Activated naive CD4-positive, alpha-beta T cell treated with anti-CD3 and anti-CD28 coated beads, Interleukin-2, amount 50 U/mL, for 16 hours (primary cell): ENCODE results near the gene GPHA2.

Experiments used
- DNase-seq: peaks from one replicate; pipeline ENCODE4 v3.0.0-alpha.2; 2020

The GPHA2 gene

DNA sequence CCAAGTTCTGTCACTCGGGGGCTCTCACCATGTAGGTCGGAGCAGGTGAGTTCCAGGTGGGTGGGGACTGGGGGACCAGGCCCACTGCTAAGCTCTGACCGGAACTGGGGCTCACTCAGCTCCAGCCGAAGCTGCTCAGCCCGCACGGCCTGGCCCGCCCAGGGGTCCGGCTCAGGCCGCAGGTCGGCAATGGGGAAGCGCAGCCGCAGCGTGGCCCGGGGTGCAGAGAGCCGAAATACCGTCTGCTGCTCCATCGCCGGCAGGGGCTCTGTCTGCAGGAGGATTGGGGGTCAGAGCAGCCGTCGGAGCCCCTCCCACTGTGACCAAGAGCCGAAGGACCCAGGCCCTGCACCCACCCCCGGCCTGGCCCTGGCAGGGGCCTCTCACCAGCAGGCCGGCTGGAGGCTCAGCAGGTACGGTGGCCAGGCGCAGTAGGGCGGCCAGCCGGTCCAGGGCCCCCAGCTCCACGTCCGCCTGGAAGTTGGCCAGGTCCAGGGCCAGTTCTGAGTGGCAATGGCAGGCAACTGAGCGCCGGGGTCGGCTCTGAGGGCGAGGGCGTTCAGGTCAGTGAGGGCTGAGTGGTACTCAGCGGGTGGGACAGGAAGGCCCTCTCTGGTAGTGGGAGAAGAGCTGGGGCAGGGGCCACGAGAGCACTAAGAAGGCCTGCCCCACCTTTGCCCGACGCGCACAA lies 25.9 kb downstream of the GPHA2 start:
- no peak for DNase-seq

DNA sequence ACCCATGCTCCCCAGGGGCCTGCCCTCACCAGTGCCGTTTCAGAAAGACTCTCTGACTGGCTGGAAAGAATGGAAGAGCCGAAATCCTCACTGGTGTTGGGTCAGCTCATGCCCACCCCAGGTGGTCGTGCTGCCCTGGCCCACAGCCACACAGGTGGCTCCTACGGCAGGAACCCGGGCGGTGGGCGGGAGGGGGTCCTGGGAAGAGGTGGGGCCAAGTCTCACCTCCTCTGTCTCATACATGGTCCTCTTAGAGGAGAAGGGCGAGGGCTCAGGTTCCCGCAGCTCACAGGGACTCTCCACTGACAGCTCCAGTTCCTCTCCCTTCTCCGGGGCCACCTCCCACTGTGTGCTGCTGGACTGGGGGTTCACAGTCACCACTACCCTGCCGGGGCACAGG lies 26.9 kb downstream of the GPHA2 start:
- no peak for DNase-seq

DNA sequence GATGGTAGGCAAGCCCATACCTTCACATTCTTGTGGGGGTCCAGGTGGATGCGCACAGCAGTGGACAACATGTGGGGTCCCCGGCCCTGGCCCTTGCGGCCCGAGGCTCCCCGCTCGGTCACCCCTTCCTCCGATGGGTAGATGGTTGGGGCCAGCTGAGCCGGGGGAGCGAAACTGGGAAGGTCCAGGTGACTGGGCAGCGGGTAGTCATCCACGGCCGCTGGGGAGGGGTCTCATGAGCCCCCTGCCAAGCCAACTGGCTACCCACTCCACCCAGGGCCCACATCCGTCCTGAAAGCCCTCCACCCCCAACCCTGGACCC lies 29.4 kb downstream of the GPHA2 start:
- no peak for DNase-seq

DNA sequence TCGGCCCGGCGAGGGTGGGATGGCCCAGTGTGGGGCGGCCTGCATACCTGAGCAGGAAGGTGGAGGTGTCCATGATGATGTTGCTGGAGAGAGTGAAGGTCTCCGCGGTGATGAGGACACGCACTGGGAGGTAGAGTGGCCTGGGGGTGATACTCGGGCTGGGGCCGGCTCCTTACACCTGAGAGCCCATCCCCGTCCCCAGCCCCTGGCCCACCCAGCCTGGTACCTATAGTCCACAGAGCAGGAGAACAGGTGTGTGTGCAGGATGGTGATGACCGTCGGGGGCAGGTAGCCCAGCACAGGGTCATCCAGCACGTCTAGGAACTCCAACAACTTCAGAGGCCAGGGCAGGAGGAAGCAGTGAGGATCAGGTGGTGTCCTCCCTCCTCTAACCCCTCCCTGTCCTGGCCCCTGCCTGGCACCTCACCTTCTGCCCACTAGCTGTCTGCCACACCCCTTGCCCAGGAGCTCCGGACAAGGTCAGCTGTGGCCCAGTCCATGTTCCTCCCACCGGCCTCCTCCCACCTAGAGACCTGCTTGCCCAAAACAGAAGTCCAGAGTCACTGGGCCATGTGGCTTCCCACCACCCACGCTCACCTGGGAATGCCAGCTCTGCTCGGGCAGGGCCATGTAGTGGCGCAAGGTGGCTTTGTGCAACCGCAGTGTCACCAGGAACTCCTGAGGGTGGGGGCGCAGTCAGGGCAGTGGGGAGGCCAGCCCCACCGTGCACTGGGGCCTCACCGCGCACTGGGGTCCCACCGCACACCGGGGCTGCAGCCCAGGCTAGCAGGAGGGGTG lies 30.0 kb downstream of the GPHA2 start:
- DNase-seq: no peak

DNA sequence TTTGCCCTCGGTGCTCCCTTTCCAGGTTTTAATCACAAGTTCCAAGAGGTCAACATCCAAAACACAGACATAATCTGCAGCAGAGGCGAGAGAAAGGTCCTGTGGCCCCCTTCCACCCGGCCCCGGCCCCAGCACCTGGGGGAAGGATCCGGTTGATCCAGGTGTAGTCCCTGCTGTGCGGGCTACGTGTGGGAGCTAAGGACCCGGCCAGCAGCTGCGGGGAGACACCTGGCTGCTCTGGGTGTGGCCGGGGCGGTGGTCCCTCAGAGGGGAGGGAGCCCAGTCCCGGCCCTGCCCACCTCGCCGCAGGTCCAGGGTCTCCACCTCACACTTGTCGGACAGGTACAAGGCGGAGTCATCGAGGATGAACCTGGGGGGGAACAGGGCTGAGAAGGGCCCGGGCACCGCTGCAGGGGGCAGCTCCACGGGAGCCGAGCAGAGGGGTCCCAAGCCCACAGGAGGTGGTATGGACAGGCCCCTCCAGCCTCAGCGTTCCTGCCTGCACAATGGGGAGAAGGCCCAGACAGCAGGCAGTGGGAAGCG lies 32.3 kb downstream of the GPHA2 start:
- no peak for DNase-seq

DNA sequence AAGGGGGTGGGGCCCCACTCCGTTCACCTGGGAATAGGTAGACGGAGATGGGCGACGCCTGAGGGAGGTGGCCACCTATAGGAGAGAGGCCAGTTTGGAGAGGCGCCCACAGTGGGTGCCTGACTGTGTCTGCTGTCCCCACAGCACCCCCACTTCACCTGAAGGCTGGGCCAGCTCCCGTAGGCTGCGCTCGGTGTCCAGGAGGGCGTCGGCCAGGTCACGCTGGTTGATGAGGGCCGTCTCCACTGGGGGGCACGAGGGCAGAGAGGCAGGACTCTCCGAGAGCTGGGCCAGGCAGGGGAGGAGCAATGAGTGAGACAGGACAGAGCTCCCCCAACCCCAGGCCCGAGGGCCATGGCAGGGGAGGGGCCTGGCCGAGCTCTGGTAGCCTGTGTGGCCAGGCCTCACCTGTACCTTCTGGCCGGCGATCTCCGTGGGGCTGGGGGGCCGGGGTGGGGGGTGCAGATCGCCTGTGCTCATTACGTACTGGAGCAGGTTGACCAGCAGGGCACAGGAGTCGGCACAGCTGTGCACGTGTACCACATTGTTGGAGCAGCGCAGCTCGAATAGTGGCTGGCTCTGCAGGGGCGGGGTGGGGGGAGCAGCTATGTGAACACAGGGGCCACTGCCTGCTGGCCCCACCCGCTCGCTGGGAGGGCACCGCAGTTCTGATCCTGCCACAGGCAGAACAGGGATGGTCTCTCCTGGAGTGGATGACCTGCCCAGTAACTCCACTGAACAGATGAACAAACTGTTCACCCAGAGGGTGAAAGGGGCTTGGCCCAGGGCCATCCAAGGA lies 33.4 kb downstream of the GPHA2 start:
- DNase-seq: no peak

DNA sequence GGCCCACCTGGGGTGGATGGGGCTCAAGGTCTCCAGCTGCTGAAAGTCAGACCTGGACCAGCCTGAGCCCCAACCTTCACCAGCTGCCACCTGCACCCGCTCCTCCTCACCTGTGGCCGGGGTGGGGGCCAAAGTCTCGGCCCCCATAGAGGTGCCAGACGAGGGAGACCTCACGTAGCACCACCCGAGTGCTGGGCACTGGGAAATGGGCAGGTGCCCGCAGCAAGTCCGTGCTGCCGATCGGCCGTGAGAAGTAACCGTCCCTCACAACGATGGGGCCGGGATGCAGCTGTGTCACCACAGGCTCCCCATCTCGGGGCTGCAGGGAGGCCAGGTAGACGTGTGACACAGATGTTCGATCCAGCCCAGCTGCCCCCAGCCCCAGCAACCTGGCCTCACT lies 34.9 kb downstream of the GPHA2 start:
- no peak for DNase-seq

DNA sequence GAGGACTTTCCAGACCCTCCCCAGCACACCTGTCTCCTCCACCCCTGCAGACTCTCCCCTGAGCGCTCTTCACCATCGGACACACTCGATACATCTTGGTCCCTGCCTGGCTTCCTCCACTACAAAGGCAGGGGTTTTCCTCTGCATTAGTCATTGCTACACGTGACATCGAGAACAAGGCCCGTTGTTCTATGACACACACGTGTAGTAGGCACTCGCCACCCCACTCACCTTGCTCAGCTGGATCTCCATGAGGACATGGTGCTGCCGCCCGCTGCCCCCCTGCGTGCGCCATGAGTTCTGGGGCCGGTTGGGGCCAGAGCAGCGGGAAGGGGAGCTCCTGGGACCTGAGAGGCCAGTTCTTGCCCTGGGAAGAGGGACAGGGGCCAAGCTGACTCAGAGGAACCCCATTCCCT lies 35.4 kb downstream of the GPHA2 start:
- peak; percentile 67 for DNase-seq

DNA sequence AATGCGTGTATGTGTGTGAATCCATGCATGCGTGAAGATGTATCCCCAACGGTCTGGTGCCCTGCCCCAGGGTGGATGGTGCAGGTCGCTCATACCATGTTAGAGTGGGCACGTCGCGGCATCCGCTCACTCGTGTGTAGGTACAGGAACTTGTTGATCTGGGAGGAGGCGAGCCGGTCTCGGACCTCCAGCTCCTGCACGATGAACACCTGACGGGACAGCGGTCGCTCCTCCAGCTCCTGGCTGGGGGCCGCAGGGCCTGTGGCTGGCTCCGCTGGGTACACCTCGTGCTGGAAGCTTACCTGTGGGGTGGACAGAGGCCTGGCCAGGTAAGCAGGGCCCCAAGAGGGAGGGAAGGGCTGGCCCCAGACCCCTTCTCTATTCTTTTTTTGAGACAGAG lies 37.2 kb downstream of the GPHA2 start:
- no peak for DNase-seq

DNA sequence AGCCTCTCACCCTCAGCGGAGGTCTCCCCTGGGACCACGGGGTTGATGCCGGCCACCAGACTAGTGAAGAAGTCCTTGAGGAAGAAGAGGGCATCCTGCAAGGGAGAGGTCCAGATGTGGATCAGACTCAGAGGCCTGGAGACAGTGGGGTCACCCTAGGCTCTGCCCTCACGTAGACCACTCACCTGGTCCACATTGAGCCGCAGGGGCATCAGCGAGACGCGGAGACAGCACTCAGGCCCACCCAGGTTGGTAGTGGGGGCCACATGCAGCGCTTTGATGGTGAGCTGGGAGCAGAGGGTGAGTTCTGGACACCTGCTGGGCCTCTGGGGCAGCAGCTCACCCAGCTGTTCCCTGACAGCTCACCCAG lies 37.6 kb downstream of the GPHA2 start:
- no peak for DNase-seq

DNA sequence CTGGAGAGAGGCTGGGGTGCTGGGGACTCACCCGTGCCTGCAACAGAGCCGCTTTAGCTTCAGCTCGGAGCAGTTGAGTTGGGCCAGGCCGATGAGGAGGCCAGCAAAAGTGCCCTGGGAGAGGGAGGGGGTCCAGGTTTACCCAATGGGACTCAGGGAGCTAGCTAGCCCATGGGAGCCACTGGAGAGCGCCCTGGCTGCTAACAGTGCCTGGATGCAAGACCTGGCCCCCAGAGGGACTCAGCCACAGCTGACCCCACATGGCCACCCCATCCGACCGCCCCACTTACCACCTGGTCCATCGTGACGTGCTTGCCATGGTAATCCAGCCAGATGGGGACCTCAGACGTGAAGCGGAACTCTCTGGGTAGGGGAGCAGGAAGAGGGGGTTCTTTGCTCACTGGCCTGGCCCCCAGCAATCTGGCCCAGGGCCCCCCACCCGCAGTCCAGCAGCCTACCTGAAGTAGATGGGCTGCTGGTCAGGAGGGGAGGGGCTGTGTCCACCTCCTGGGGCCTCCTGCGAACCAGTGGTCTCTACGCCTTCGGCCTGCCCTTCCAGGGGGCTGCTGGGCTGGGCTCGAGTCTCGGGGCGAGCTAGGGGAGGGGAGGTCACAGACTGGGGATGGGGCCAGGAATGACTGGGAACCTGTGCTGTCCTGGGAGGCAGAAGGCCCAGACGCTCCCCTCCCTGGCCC lies 38.2 kb downstream of the GPHA2 start:
- DNase-seq: no peak

DNA sequence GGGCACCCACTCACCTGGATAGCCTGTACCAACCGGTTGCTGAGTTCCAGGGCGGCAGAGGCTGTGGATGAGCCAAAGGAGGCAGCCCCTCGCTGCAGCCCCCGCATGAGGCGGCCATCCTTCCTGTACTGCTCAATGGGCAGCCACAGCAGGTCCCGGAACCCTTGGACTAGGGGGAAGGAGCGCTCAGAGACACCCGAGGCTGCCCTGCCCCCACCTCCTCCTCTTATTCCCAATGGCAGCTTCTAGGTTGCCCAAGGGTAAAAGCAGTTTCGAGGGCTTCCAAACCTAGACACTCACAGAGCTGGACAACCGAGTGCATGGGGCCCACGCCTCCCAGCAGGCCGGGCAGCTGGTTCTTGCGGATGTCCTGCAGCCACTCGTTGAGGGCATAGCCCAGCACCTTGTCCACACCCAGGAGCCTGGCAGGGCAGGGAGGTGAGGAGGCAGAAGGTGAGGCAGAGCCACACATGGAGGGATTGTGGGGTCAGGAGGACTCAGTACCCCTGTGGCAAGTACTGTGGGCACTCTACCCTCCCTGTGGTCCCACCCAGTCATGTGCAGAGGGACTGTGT lies 39.2 kb downstream of the GPHA2 start:
- no peak for DNase-seq

DNA sequence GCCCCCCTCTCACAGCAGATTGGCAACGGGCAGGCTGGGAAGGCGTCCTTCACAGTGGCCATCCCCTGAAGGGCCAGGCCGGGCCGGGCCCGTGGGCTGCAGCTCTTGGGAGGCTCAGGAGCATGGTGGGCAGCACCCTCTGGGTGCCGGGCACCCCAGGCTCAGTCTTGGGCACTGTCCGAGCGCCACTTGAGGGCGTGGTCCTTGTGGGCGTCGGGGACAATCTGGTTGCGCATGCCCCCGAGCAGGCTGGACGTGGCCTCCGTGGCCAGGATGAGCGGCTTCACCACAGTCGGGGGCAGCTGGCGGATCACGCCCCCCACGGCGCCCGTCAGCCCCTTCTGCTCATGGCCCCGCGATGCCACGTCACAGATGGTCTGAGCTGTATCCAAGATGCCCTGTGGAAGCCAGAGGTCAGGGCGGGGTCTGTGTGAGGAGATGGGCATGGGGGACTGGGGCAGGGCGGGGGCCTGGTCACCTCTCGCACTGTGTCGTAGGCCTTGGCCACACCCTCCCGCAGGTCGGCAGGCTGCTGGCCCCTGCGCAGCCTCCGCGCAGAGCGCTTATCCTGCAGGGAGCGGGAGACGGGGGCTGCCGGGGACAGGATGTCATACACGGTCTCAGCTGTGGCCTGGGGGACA lies 40.8 kb downstream of the GPHA2 start:
- no peak for DNase-seq

DNA sequence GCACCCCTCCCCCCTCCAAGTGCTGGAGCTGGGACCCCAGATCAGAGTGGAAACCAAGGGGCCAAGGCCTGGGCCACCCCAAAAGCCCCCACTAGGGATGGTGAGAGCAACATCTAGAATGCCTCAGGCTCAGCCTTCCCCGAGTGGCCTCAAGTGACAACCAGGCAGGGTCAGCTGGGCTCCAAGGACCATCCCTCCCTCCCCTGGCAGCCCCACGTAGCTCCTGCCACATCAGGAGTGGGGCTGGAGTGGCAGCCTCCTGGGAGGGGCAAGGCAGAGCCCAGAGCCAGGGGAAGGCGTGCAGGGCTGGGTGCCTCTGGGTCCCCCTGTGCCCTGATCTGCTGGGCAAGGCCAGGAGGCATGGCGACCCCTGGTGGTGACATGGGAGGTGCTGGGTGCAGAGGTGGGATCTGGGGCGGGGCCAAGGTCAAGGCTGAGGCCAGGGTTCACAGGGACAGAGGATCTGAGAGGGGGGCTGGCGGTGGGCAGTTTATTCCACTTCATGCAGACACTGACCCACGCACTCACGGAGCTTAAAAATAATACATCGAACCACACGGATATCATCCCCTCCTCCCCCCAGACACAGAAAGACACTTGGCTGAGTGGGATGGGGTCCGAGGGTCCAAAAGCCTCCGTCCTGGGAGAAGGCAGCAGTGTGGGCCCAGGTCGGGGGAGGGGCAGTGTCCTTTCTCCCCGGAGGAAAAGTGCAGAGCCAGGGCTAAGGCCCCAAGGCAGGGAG lies 41.5 kb downstream of the GPHA2 start:
- peak; percentile 93 for DNase-seq

DNA sequence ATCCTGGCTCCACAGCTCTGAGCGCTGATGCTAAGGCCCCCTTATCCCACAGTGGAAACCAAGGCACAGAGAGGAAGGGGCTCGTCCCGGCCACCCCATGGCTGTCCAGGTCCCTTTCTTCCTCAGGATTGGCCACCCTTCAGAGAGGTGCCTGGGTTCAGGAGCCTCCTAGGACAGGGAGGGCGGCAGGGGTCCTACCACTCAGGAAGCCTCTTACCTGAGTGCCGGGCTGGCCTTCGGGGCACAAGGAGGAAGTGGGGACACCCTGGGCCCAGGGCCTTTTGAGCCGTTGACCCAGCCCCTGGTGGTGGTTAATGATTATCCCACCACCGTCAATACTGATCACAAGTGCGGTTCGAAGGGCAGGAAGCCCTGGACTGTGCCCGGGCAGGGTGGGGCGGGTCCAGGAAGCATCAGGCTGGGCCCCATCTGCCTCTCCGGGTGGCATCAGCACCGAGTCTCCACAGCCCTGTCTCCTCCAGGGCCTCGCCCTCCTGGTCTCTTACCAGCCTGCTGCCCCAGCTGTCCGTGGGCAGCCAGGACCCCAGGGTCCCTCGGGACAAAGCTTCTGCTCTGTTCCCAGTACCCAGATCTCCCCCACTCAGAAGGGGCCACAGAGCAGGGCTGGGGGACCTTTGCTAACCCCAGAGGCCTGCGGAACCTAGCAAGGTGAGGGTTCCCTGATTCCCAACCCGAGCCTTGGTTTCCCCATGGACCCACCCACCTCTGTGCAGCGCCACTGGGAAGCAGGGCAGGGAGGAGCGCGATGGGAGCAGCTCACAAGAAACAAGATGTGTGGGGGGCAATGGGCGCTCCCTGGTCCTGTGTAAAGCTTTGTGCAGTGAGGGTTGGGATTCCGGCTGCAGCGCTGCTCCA lies 42.3 kb downstream of the GPHA2 start:
- no peak for DNase-seq

DNA sequence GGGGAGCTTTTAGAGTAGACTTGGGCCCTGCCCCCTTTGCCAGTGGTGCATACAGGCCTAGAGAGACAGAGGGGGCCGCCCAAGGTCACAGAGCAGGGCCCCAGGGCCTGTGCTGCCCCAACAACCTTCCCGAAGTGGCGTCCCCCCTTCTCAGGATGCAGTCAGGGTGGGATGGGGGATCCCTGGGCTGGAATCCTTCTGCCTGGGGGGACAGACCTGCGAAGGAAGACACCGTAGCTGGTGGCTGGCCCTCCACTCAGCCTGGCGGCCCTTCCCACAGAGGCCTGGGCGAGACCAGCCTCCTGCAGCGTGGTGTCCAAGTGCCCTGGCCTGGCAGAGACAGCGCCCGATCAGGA lies 42.9 kb downstream of the GPHA2 start:
- DNase-seq: no peak

DNA sequence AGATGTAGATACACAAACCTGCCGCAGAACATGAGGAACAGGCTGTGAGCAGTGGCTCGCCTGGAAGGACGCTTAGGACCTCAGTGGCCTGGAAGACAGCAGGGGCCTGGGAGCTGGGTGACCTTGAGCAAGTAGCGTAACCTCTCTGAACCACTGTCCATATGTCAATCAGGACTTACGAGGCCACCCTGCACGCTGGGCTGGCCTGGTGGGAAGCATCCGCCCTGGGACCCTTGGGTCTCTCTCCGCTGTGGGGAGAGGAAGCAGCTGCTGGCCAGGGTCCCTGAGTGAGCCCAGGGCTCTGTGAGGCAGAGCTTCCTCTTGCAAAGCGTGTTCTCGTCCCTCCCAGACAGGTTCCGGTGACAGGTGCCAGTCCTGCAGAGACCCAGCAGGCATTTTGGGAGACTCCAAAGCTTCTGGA lies 43.3 kb downstream of the GPHA2 start:
- no peak for DNase-seq

DNA sequence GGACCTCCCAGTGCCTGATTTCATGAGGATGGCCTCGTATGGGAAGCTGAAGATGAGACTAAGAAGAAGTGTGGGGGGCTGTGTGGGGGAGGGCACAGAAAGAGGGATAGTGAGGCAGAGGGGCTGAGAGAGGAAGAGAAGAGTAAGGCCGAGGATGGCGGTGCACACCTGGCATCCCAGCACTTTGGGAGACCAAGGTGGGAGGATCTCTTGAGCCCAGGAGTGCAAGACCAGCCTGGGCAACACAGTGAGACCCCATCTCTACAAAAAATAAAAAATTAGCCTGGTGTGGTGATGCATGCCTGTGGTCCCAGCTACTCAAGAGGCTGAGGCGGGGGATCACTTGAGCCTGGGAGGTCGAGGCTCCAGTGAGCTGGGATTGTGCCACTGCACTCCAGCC lies 43.8 kb downstream of the GPHA2 start:
- DNase-seq: no peak

DNA sequence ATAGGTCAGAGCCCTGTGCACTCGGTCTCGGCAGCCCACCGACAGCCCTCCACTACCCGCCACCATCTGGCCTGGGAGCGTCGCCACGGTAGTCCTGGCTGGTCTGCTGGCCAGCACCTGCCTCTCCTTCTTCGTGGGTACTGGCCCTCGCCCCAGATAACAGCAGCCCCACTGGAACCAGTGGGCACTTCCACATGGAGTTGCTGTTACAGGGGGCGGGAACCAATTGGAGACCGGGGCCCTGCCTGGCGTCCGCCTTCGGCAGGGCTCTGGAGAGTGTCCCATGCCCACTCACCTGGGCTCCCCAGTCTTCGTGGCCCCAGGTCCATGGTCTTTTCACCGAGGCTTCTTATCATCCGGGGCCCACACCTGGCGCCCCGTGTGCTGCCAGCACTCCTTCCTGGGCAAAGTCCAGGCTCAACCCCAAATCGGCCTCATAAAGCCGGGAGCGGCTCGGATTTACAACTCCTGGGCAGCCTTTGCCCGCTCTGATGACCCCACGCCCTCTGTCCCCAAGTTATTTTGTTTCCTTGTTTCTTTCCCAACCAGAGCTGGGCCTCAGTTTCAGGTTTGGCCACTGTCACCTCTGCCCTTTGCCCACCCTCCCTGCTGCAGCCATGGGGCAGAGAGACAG lies 44.4 kb downstream of the GPHA2 start:
- DNase-seq: no peak

DNA sequence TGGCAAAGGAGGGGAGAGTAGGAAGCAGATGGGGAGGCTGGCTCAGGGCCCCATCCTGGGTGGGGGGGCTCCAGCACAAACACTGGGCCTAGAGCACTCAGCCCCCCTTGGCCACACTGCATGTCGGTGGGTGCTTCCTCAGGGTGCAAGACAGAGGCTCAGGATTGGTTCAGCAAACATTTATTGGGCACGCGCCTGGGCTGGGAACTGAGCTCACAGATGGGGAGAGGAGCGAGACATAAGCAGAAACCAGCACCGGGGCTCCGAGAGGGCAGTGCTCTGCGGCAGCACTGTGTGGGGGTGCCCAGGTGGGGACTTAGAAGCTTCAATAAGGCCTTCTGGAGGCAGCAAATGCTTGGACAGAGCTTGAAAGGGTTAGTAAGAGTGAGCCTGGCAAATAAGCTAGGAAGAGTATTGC lies 45.2 kb downstream of the GPHA2 start:
- no peak for DNase-seq
